ENCODE measurements around the gene CSNK2A3. TPM values are rescaled to one million over a fixed set of nuclear protein-coding genes. Genes with fewer than 3 reads are reported as not detected.

CSNK2A3 gene
- total and polyA plus RNA-seq, 10 of the 15 experiments (the other 5 are each of a cell fraction or from before 2014, with no cell fraction given) = 0.68 to 6.2 (median 1.4) TPM

GRCh38 chr11:11382858-11383532, 29.9 kb upstream of the CSNK2A3 start:
- Histone ChIP-seq H3K27me3 (replicated peaks in 1 of 2; ENCODE audit: control insufficient read depth in 2 of 2, insufficient read depth in 2 of 2, low read length in 1 of 2) (no peaks in the 10 kb centered on the region), H3K79me2 (ENCODE audit: control insufficient read depth, insufficient read depth, low read length) (no peaks in the 10 kb centered on the region), H2AFZ (ENCODE audit: control insufficient read depth, low read depth, low read length) (no peak overlapping the region), H3K4me2 (ENCODE audit: control insufficient read depth, insufficient read depth) (no peak overlapping the region), H3K4me1 (ENCODE audit: control insufficient read depth, insufficient read depth, low read length) (no peaks in the 10 kb centered on the region), H3K36me3 (ENCODE audit: control insufficient read depth in 2 of 2, insufficient read depth in 2 of 2, low read length in 1 of 2) (peaks cover 0 to 3% of the 10 kb centered on the region in 2 experiments; a peak in 2 of 4 replicates), H3K9me3 (replicated peaks; ENCODE audit: control insufficient read depth, insufficient read depth, low read length) (no peaks in the 10 kb centered on the region), H3K4me3 (no peak overlapping the region), H3K9ac (ENCODE audit: control insufficient read depth, insufficient read depth, low read length) (no peak overlapping the region), H3K27ac (ENCODE audit: control insufficient read depth, insufficient read depth) (no peak overlapping the region), H4K20me1 (ENCODE audit: control insufficient read depth, insufficient read depth) (no peaks in the 10 kb centered on the region)
- FAIRE-seq (no peak), ATAC-seq (no peak), DNase-seq (ENCODE audit: low read depth, low spot score) (no peak)
- ChIA-PET POLR2A (no interaction called here), CTCF (no interaction called here), SMC1A (ENCODE audit: uncharacterized antibody, unreplicated experiment) (interaction anchor here (1.1 kb wide), 1 partner anchor 13 kb away, joined by 3 read pairs; no protein-coding TSS in a partner anchor), RAD21 (ENCODE audit: unreplicated experiment) (no interaction called here)
- intact Hi-C loops (cut with micrococcal nuclease; ENCODE audit: unreplicated experiment) (no loop called here), in situ Hi-C loops (cut with MboI) (no loop called here)
- 60% methylated on average over 7 of the region's 7 CpGs for WGBS (ENCODE audit: insufficient coverage, insufficient replicate concordance, low lambda C conversion rate, missing lambda C conversion rate)
- TF ChIP-seq CBX3 (IDR thresholded peaks at IDR 0.05; ENCODE audit: borderline replicate concordance, low read depth) (no peak), IKZF2 (IDR thresholded peaks at IDR 0.05) (no peak)
- BruUV-seq (replicated peaks) = no TSS peak

DNA sequence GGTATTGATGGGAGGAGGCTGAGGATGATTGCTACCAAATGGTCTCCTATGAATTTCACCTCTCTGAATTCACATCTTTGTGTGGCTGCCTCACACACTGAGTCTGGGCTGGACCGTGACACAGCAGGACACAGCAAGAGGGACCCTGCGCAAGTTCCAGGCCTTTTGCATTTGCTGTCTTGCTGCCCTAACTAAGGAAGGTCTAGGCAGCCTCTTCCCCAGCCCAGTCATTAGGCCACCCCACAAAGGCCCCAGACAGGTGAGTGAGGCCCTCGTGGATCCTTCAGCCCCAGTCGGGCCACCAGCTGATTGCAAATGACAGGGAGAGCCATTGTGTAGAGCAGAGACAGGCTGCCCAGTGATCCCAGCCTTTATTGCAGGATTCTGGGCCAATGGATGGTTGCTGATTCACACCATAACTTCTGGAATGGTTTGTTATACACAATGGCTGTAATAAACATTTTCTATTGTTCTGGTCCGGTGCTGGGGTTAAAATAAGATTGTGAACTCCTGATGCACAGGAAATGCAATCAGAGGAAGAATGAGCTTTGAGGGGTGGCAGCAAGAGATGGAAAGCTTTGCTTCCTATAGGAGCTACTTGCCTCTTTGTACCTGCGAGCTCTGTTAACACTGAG, 28.5 kb upstream of the CSNK2A3 start:
- WGBS (ENCODE audit: insufficient coverage, insufficient replicate concordance, low lambda C conversion rate, missing lambda C conversion rate) = 46% methylated on average over 6 of the region's 6 CpGs
- Histone ChIP-seq H3K4me2 (ENCODE audit: control insufficient read depth, insufficient read depth) (no peak overlapping the region), H2AFZ (ENCODE audit: control insufficient read depth, low read depth, low read length) (no peak overlapping the region), H3K4me1 (ENCODE audit: control insufficient read depth, insufficient read depth, low read length) (no peaks in the 10 kb centered on the region), H3K27ac (ENCODE audit: control insufficient read depth, insufficient read depth) (no peak overlapping the region), H3K9me3 (replicated peaks; ENCODE audit: control insufficient read depth, insufficient read depth, low read length) (no peaks in the 10 kb centered on the region), H3K9ac (ENCODE audit: control insufficient read depth, insufficient read depth, low read length) (no peak overlapping the region), H3K36me3 (ENCODE audit: control insufficient read depth in 2 of 2, insufficient read depth in 2 of 2, low read length in 1 of 2) (peaks cover 2 to 3% of the 10 kb centered on the region in 2 experiments; a peak in 2 of 4 replicates), H3K79me2 (ENCODE audit: control insufficient read depth, insufficient read depth, low read length) (no peaks in the 10 kb centered on the region), H4K20me1 (ENCODE audit: control insufficient read depth, insufficient read depth) (no peaks in the 10 kb centered on the region), H3K4me3 (no peak overlapping the region), H3K27me3 (replicated peaks in 1 of 2; ENCODE audit: control insufficient read depth in 2 of 2, insufficient read depth in 2 of 2, low read length in 1 of 2) (no peaks in the 10 kb centered on the region)
- DNase-seq (ENCODE audit: low read depth, low spot score) (no peak), FAIRE-seq (no peak), ATAC-seq (no peak)
- BruUV-seq (replicated peaks) = no TSS peak
- CTCF ChIA-PET = interaction anchor here (0.8 kb wide), 1 partner anchor 16 kb away, joined by 3 read pairs; no protein-coding TSS in a partner anchor
- TF ChIP-seq ZNF622 (IDR thresholded peaks at IDR 0.05) (no peak), CBX3 (IDR thresholded peaks at IDR 0.05; ENCODE audit: borderline replicate concordance, low read depth) (no peak), SMAD5 (IDR thresholded peaks at IDR 0.05; ENCODE audit: low read depth) (no peak), BRCA1 (IDR thresholded peaks at IDR 0.05; ENCODE audit: low read depth, low read length) (no peak)
- SMC1A ChIA-PET (ENCODE audit: uncharacterized antibody, unreplicated experiment) = interaction anchor here (1.1 kb wide), 1 partner anchor 11 kb away, joined by 3 read pairs; no protein-coding TSS in a partner anchor
- in situ Hi-C loops (cut with MboI) (no loop called here), intact Hi-C loops (cut with micrococcal nuclease; ENCODE audit: unreplicated experiment) (no loop called here)
- POLR2A ChIA-PET = no interaction called here
- RAD21 ChIA-PET (ENCODE audit: unreplicated experiment) = interaction anchor here (0.7 kb wide), 1 partner anchor 11 kb away, joined by 3 read pairs; no protein-coding TSS in a partner anchor

All from GM12878 (cell line).